ENCODE data around the gene ARHGEF2. TPM values are rescaled to one million over a fixed set of nuclear protein-coding genes. Genes with fewer than 3 reads are reported as not detected.
A peak's percentile ranks its signal among the peaks of the same experiment; 100 is the strongest.

The ARHGEF2 gene
- polyA plus RNA-seq, 6 donors from 2014 or later: 6.9 to 48.4 (median 27.7) TPM

- DNase-seq (no peak), ATAC-seq (ENCODE audit: low read depth in 2 of 2) (no peak)
- H3K27ac Mint-ChIP-seq: no peak overlapping the region
- peaks cover 4 to 17% (median 6%) of the 10 kb centered on the region in 3 donors for H3K4me1 Mint-ChIP-seq
- peaks cover 17 to 19% of the 10 kb centered on the region in 2 donors for H3K36me3 Mint-ChIP-seq
- no peaks in the 10 kb centered on the region for H3K27me3 Mint-ChIP-seq
- H3K9me3 Mint-ChIP-seq: no peaks in the 10 kb centered on the region
- no peak overlapping the region for H3K4me3 Mint-ChIP-seq
Measured at GRCh38 chr1:155925506-155925905, 52.8 kb downstream of the ARHGEF2 start.

DNA sequence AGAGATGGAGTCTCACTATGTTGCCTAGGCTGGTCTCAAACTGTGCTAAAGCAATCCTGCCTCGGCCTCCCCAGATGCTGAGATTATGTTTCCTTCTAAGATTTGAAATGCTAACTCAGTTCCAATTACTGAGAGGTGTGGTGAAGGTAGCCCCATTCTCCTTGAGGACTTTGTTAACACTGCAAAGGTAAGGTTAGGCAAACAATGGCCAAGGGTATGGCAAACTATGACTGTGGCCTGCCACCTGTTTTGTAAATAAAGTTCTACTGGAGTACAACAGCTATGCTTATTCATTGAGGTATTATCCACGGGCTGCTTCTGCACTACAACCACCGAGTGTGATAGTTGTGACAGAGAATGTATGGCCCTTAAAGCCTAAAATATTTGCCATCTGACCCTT is 57.6 kb downstream of the ARHGEF2 start:
- H3K9me3 Mint-ChIP-seq: no peaks in the 10 kb centered on the region

GRCh38 chr1:155919801-155920200 is 58.5 kb downstream of the ARHGEF2 start:
- Mint-ChIP-seq H3K9me3 (no peaks in the 10 kb centered on the region), H3K27me3 (no peaks in the 10 kb centered on the region), H3K4me1 (peaks cover 0 to 6% (median 0%) of the 10 kb centered on the region in 3 donors), H3K4me3 (no peak overlapping the region), H3K27ac (no peak overlapping the region), H3K36me3 (peaks cover 21 to 26% of the 10 kb centered on the region in 2 donors)
- no peak for DNase-seq
- no peak for ATAC-seq (ENCODE audit: low read depth in 2 of 2)

More for the DNA sequence above, 57.6 kb downstream of the ARHGEF2 start:
- Mint-ChIP-seq H3K27me3 (no peaks in the 10 kb centered on the region), H3K36me3 (peaks cover 26 to 34% of the 10 kb centered on the region in 2 donors), H3K4me3 (no peak overlapping the region), H3K27ac (no peak overlapping the region), H3K4me1 (peaks cover 0 to 6% (median 4%) of the 10 kb centered on the region in 3 donors)
- DNase-seq (no peak), ATAC-seq (ENCODE audit: low read depth in 2 of 2) (no peak)

GRCh38 chr1:155918660-155919059 is 59.7 kb downstream of the ARHGEF2 start:
- DNase-seq (no peak), ATAC-seq (ENCODE audit: low read depth in 2 of 2) (no peak)
- Mint-ChIP-seq H3K27ac (peak overlapping the region in 1 of 6 donors; percentile 49), H3K27me3 (no peaks in the 10 kb centered on the region), H3K36me3 (peaks cover 20 to 26% of the 10 kb centered on the region in 2 donors), H3K9me3 (no peaks in the 10 kb centered on the region), H3K4me1 (peaks cover 0 to 6% (median 0%) of the 10 kb centered on the region in 3 donors), H3K4me3 (no peak overlapping the region)

DNA sequence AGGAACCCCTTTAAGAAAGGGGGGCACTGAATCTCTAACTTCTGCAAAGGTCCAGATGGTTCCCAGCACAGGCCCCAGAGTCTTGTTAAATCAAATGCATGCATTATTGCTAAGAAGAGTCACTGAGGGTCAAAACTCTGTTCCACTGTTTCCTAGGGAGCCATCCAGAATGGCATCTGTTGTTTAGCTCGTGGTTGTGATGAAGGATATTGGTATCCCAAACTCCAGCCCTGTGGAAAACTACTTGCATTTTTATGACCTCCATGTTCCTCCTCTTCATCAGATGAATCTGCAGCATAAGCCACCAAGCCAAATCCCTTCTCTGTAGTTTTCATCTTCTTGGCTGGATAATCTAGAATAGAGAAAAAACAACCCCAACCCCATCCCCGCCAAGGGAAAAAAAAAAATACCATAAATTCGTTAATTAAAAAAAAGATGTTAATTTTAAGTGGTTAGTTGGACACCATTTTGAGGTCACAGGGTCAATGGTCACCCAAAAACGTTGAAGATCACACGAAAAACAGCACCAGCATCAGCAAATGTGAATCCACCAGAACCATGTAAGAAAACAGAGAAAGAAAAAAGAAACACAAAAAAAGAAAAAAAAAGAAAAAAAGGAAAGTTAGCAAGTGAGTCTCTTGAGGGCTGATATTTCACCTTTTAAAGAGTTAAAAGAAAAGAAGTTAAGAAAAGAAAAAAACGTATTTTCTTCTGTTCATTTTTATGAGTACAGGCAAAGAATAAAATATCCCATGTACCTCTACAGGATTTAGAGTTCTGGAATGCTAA is 64.2 kb downstream of the ARHGEF2 start:
- Mint-ChIP-seq H3K4me3 (peak overlapping the region in 1 of 8 donors; percentile 43), H3K9me3 (no peaks in the 10 kb centered on the region), H3K27me3 (no peaks in the 10 kb centered on the region), H3K4me1 (peaks cover 18 to 22% (median 21%) of the 10 kb centered on the region in 3 donors), H3K27ac (no peak overlapping the region), H3K36me3 (peaks cover 14 to 25% of the 10 kb centered on the region in 2 donors)
- ATAC-seq (ENCODE audit: low read depth in 2 of 2): no peak
- no peak for DNase-seq

DNA sequence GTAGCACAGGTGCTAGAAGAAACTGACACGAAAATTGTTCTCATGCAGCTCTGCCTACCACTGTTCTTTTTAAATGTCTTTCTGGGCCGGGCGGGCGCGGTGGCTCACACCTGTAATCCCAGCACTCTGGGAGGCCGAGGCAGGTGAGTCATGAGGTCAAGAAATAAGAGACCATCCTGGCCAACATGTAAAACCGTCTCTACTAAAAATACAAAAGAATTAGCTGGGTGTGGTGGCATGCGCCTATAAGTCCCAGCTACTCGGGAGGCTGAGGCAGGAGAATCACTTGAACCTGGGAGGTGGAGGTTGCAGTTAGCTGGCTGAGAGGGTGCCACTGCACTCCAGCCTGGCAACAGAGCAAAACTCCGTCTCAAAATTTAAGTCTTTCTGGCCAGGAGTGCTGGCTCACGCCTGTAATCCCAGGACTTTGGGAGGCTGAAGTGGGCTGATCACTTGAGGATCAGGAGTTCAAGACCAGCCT is 66.3 kb downstream of the ARHGEF2 start:
- Mint-ChIP-seq H3K36me3 (peaks cover 6 to 16% of the 10 kb centered on the region in 2 donors), H3K4me1 (peaks cover 18 to 22% (median 21%) of the 10 kb centered on the region in 3 donors), H3K4me3 (peak overlapping the region in 7 of 8 donors; percentile 84 to 99 (median 97)), H3K27me3 (no peaks in the 10 kb centered on the region), H3K27ac (peak overlapping the region in 5 of 6 donors; percentile 78 to 98 (median 98)), H3K9me3 (no peaks in the 10 kb centered on the region)
- DNase-seq (no peak), ATAC-seq (ENCODE audit: low read depth in 2 of 2) (no peak)

- no peaks in the 10 kb centered on the region for H3K9me3 Mint-ChIP-seq
- H3K4me1 Mint-ChIP-seq: peaks cover 18 to 22% (median 21%) of the 10 kb centered on the region in 3 donors
- ATAC-seq (ENCODE audit: low read depth in 2 of 2) (peak; percentile 97 to 98), DNase-seq (peak; percentile 76)
- H3K27me3 Mint-ChIP-seq: no peaks in the 10 kb centered on the region
- H3K27ac Mint-ChIP-seq: peak within 1 kb of the TSS; percentile 97 to 100 (median 98)
- peaks cover 0 to 9% of the 10 kb centered on the region in 2 donors for H3K36me3 Mint-ChIP-seq
- H3K4me3 Mint-ChIP-seq: peak within 1 kb of the TSS; percentile 84 to 99 (median 97)
Measured at GRCh38 chr1:155911156-155912055, 66.9 kb downstream of the ARHGEF2 start, which contains the start of gene RIT1. RIT1 (minus strand) TSS chr1:155911349; CDS start chr1:155910761, 588 bp downstream.

DNA sequence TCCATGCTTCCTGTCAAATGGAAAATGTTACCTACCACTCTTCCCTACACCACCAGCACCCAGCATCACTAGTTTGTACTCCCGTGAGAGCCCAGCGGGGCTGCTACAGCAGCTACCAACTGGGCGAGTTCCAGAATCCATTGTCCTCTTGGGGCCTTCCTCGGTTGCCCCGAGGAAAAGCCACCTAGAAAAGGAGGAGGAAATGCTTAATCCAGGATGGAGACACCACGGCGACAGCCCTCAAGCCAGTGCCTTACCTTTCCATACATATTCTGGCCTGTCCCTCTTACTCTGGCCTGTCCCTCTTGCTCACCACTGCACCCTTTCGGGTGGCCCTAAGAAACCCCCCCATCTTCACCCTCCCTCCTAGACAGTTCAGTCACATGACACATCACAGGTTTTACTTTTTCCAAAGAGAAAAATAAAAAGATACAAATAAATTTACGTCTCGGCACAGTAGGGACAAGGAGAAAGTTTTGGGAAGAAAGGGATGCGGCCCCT is 67.7 kb downstream of the ARHGEF2 start:
- peaks cover 18 to 22% (median 21%) of the 10 kb centered on the region in 3 donors for H3K4me1 Mint-ChIP-seq
- H3K4me3 Mint-ChIP-seq: peak overlapping the region; percentile 84 to 99 (median 97)
- peak; percentile 38 to 50 for ATAC-seq (ENCODE audit: low read depth in 2 of 2)
- no peaks in the 10 kb centered on the region for H3K27me3 Mint-ChIP-seq
- H3K27ac Mint-ChIP-seq: peak overlapping the region; percentile 97 to 100 (median 98)
- no peaks in the 10 kb centered on the region for H3K9me3 Mint-ChIP-seq
- peaks cover 0 to 8% of the 10 kb centered on the region in 2 donors for H3K36me3 Mint-ChIP-seq
- peak; percentile 9 for DNase-seq

GRCh38 chr1:155909894-155910293 is 68.5 kb downstream of the ARHGEF2 start:
- Mint-ChIP-seq H3K9me3 (no peaks in the 10 kb centered on the region), H3K36me3 (peaks cover 0 to 8% of the 10 kb centered on the region in 2 donors), H3K4me3 (peak overlapping the region; percentile 33 to 99 (median 96)), H3K27ac (peak overlapping the region in 5 of 6 donors; percentile 38 to 100 (median 62)), H3K4me1 (peaks cover 18 to 22% (median 21%) of the 10 kb centered on the region in 3 donors), H3K27me3 (no peaks in the 10 kb centered on the region)
- DNase-seq: no peak
- ATAC-seq (ENCODE audit: low read depth in 2 of 2): peak in 1 of 2 donors; percentile 17

GRCh38 chr1:155904261-155904660 is 74.1 kb downstream of the ARHGEF2 start:
- ATAC-seq (ENCODE audit: low read depth in 2 of 2) (no peak), DNase-seq (no peak)
- Mint-ChIP-seq H3K4me1 (peaks cover 0 to 4% (median 0%) of the 10 kb centered on the region in 3 donors), H3K9me3 (no peaks in the 10 kb centered on the region), H3K36me3 (peaks cover 19 to 21% of the 10 kb centered on the region in 2 donors), H3K4me3 (no peak overlapping the region), H3K27ac (peak overlapping the region in 1 of 6 donors; percentile 72), H3K27me3 (no peaks in the 10 kb centered on the region)

GRCh38 chr1:155900161-155900560 is 78.2 kb downstream of the ARHGEF2 start:
- Mint-ChIP-seq H3K36me3 (peaks cover 19 to 29% of the 10 kb centered on the region in 2 donors), H3K27ac (peak overlapping the region in 1 of 6 donors; percentile 32)

DNA sequence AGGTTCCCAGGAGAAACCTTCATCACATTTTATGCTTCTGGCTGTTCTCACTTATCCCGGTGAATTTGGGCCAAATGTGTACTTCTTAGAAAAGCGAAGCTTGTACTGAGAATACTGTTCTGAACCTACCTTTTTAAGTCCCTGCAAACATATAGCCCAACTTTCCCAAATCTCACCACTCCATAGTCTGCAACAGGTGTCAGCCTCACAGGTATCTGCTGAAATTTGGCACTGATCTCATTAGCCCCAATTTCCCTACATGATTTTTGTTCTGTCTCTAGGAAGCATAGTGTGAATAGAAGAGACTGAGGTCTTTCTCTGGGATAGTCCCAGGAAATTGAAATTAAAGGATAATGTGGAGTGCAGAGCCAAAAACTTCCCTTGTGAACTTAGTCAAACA is 78.7 kb downstream of the ARHGEF2 start:
- ATAC-seq (ENCODE audit: low read depth in 2 of 2): no peak
- H3K4me3 Mint-ChIP-seq: no peak overlapping the region

More at GRCh38 chr1:155900161-155900560, 78.2 kb downstream of the ARHGEF2 start:
- DNase-seq (no peak), ATAC-seq (ENCODE audit: low read depth in 2 of 2) (no peak)
- Mint-ChIP-seq H3K27me3 (no peaks in the 10 kb centered on the region), H3K4me1 (peaks cover 0 to 4% (median 0%) of the 10 kb centered on the region in 3 donors), H3K9me3 (no peaks in the 10 kb centered on the region), H3K4me3 (no peak overlapping the region)

GRCh38 chr1:155898888-155899287 is 79.5 kb downstream of the ARHGEF2 start:
- H3K36me3 Mint-ChIP-seq: peaks cover 12 to 21% of the 10 kb centered on the region in 2 donors
- DNase-seq (no peak), ATAC-seq (ENCODE audit: low read depth in 2 of 2) (no peak)
- H3K4me3 Mint-ChIP-seq: no peak overlapping the region
- H3K4me1 Mint-ChIP-seq: no peaks in the 10 kb centered on the region
- no peaks in the 10 kb centered on the region for H3K27me3 Mint-ChIP-seq
- no peaks in the 10 kb centered on the region for H3K9me3 Mint-ChIP-seq
- H3K27ac Mint-ChIP-seq: peak overlapping the region in 2 of 6 donors; percentile 3 to 34

More for the DNA sequence above, 78.7 kb downstream of the ARHGEF2 start:
- Mint-ChIP-seq H3K9me3 (no peaks in the 10 kb centered on the region), H3K27ac (peak overlapping the region in 1 of 6 donors; percentile 34), H3K36me3 (peaks cover 18 to 27% of the 10 kb centered on the region in 2 donors), H3K4me1 (peaks cover 0 to 4% (median 0%) of the 10 kb centered on the region in 3 donors), H3K27me3 (no peaks in the 10 kb centered on the region)
- no peak for DNase-seq

Measured in naive B cell (primary cell).